ENCODE measurements around the gene FBXW8.

The FBXW8 gene

DNA sequence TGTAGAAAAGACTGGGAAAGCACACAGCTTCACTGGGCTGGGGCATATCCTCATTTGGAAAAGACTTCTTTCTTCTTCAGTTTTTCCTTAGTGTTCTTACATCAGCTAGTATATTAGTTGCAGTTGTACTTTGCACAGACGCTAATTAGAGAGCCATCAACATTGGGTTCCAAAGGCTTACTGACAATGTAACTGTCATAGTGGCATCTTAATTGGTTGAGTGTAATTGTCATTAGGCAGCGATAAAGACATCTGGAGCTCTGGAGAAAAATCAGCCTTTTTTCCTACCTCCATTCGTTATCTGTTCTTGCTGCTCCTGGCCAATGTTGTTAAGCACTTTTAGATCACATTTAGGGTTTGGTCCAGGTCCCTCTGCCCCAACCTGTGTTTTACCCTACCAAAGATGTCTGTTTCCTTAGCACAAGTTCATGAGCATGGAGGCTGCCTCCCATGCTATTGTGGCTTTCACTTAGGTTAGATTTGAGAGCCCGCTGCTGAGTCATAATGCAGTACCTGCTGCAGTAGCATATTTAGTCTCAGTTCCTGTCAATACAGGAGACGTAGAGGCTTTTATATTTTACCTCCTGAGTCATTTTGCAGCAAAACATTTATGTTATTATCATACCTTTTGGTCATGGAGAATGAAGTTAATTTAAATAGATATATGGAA is 49.2 kb downstream of the FBXW8 start:
- no peak overlapping the region for H3K9ac ChIP-seq (ENCODE audit: low read depth, low read length)
- no peaks in the 10 kb centered on the region for H3K27me3 ChIP-seq (ENCODE audit: insufficient read depth, low read length)
- H3K27ac ChIP-seq (ENCODE audit: low read depth, low read length) = no peak overlapping the region
- peaks cover 3% of the 10 kb centered on the region; the same call in 1 of the 2 replicates for H3K4me1 ChIP-seq (ENCODE audit: insufficient read depth, low read length)
- H3K36me3 ChIP-seq (ENCODE audit: insufficient read depth, low read length) = peaks cover 11% of the 10 kb centered on the region
- no peaks in the 10 kb centered on the region for H3K9me3 ChIP-seq (ENCODE audit: insufficient read depth, low read depth, low read length)
- WGBS = 96% methylated on average over 5 of the region's 5 CpGs
- H3K4me3 ChIP-seq (ENCODE audit: low read length) = no peak overlapping the region

GRCh38 chr12:116962197-116962596 is 51.4 kb downstream of the FBXW8 start:
- H3K9ac ChIP-seq (ENCODE audit: low read depth, low read length) = no peak overlapping the region
- WGBS = 78% methylated on average over 3 of the region's 4 CpGs

DNA sequence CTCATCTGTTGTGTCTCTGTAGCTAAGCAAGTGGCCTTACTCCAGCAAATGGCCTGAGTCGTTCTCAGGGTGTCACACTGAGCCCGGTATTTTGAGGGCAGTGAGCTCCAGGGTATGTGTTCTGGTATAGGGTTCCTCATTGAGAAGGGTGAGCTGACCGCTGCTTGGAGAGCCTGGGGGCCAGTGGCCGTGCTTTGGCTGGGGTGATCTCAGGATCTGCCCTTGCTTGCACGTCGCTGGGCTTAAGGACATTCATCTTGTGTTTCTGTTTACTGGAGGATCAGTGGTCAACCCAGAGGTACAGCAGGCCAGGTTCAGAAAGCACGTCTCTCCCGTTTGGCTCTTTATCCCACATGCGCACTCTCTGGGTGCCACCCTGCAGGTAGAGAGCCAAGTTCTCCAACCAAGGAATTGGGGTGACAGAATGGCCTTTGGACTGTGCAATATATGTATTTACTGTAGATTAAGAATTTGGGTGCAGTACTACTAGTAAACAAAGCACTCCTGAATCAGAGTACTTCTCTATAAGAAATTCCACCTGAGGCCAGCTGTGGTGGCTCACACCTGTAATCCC is 52.1 kb downstream of the FBXW8 start:
- peaks cover 20% of the 10 kb centered on the region for H3K36me3 ChIP-seq (ENCODE audit: insufficient read depth, low read length)
- WGBS = 92% methylated on average over 9 of the region's 9 CpGs
- no peak overlapping the region for H3K4me3 ChIP-seq (ENCODE audit: low read length)
- peaks cover 3% of the 10 kb centered on the region; the same call in 1 of the 2 replicates for H3K4me1 ChIP-seq (ENCODE audit: insufficient read depth, low read length)
- no peaks in the 10 kb centered on the region for H3K9me3 ChIP-seq (ENCODE audit: insufficient read depth, low read depth, low read length)
- no peak overlapping the region for H3K9ac ChIP-seq (ENCODE audit: low read depth, low read length)
- no peaks in the 10 kb centered on the region for H3K27me3 ChIP-seq (ENCODE audit: insufficient read depth, low read length)
- H3K27ac ChIP-seq (ENCODE audit: low read depth, low read length) = no peak overlapping the region

More at GRCh38 chr12:116962197-116962596, 51.4 kb downstream of the FBXW8 start:
- Histone ChIP-seq H3K9me3 (ENCODE audit: insufficient read depth, low read depth, low read length) (no peaks in the 10 kb centered on the region), H3K4me3 (ENCODE audit: low read length) (no peak overlapping the region), H3K27ac (ENCODE audit: low read depth, low read length) (no peak overlapping the region), H3K4me1 (ENCODE audit: insufficient read depth, low read length) (peaks cover 3% of the 10 kb centered on the region; the same call in 1 of the 2 replicates), H3K27me3 (ENCODE audit: insufficient read depth, low read length) (no peaks in the 10 kb centered on the region), H3K36me3 (ENCODE audit: insufficient read depth, low read length) (peaks cover 20% of the 10 kb centered on the region)

- no peak overlapping the region for H3K4me3 ChIP-seq (ENCODE audit: low read length)
- peaks cover 3% of the 10 kb centered on the region; the same call in 1 of the 2 replicates for H3K4me1 ChIP-seq (ENCODE audit: insufficient read depth, low read length)
- H3K27ac ChIP-seq (ENCODE audit: low read depth, low read length) = no peak overlapping the region
- no peaks in the 10 kb centered on the region for H3K9me3 ChIP-seq (ENCODE audit: insufficient read depth, low read depth, low read length)
- peaks cover 20% of the 10 kb centered on the region for H3K36me3 ChIP-seq (ENCODE audit: insufficient read depth, low read length)
- no peak overlapping the region for H3K9ac ChIP-seq (ENCODE audit: low read depth, low read length)
- H3K27me3 ChIP-seq (ENCODE audit: insufficient read depth, low read length) = no peaks in the 10 kb centered on the region
- WGBS = 92% methylated on average over 14 of the region's 14 CpGs
Measured at GRCh38 chr12:116964054-116965050, 53.6 kb downstream of the FBXW8 start.

GRCh38 chr12:116968986-116969385 is 58.2 kb downstream of the FBXW8 start:
- Histone ChIP-seq H3K4me1 (ENCODE audit: insufficient read depth, low read length) (peaks cover 5% of the 10 kb centered on the region; the same call in 1 of the 2 replicates), H3K9me3 (ENCODE audit: insufficient read depth, low read depth, low read length) (no peaks in the 10 kb centered on the region), H3K27ac (ENCODE audit: low read depth, low read length) (no peak overlapping the region), H3K9ac (ENCODE audit: low read depth, low read length) (no peak overlapping the region), H3K27me3 (ENCODE audit: insufficient read depth, low read length) (no peaks in the 10 kb centered on the region), H3K4me3 (ENCODE audit: low read length) (no peak overlapping the region), H3K36me3 (ENCODE audit: insufficient read depth, low read length) (peaks cover 28% of the 10 kb centered on the region)
- 86% methylated on average over 5 of the region's 5 CpGs for WGBS

GRCh38 chr12:116969615-116970585 is 59.1 kb downstream of the FBXW8 start:
- Histone ChIP-seq H3K27ac (ENCODE audit: low read depth, low read length) (no peak overlapping the region), H3K9me3 (ENCODE audit: insufficient read depth, low read depth, low read length) (no peaks in the 10 kb centered on the region), H3K4me3 (ENCODE audit: low read length) (no peak overlapping the region), H3K9ac (ENCODE audit: low read depth, low read length) (no peak overlapping the region), H3K36me3 (ENCODE audit: insufficient read depth, low read length) (peaks cover 19% of the 10 kb centered on the region), H3K4me1 (ENCODE audit: insufficient read depth, low read length) (peaks cover 5% of the 10 kb centered on the region; the same call in 1 of the 2 replicates), H3K27me3 (ENCODE audit: insufficient read depth, low read length) (no peaks in the 10 kb centered on the region)
- WGBS = 89% methylated on average over 30 of the region's 30 CpGs

- no peak overlapping the region for H3K4me3 ChIP-seq (ENCODE audit: low read length)
- H3K27ac ChIP-seq (ENCODE audit: low read depth, low read length) = no peak overlapping the region
- H3K9ac ChIP-seq (ENCODE audit: low read depth, low read length) = no peak overlapping the region
- H3K36me3 ChIP-seq (ENCODE audit: insufficient read depth, low read length) = peaks cover 10% of the 10 kb centered on the region; the same call in 1 of the 2 replicates
- H3K4me1 ChIP-seq (ENCODE audit: insufficient read depth, low read length) = peaks cover 5% of the 10 kb centered on the region; the same call in 1 of the 2 replicates
- H3K27me3 ChIP-seq (ENCODE audit: insufficient read depth, low read length) = no peaks in the 10 kb centered on the region
- WGBS = 93% methylated on average over 4 of the region's 4 CpGs
- no peaks in the 10 kb centered on the region for H3K9me3 ChIP-seq (ENCODE audit: insufficient read depth, low read depth, low read length)
Measured at GRCh38 chr12:116971222-116971621, 60.5 kb downstream of the FBXW8 start.

- WGBS = 95% methylated on average over 3 of the region's 3 CpGs
- H3K4me1 ChIP-seq (ENCODE audit: insufficient read depth, low read length) = peaks cover 17% of the 10 kb centered on the region
- no peak overlapping the region for H3K27ac ChIP-seq (ENCODE audit: low read depth, low read length)
Measured at GRCh38 chr12:116975779-116976393, 65.1 kb downstream of the FBXW8 start.

GRCh38 chr12:116977465-116978380 is 67.0 kb downstream of the FBXW8 start:
- Histone ChIP-seq H3K4me1 (ENCODE audit: insufficient read depth, low read length) (peaks cover 17% of the 10 kb centered on the region), H3K4me3 (ENCODE audit: low read length) (no peak overlapping the region), H3K36me3 (ENCODE audit: insufficient read depth, low read length) (peaks cover 8% of the 10 kb centered on the region; the same call in 1 of the 2 replicates), H3K27ac (ENCODE audit: low read depth, low read length) (no peak overlapping the region), H3K27me3 (ENCODE audit: insufficient read depth, low read length) (no peaks in the 10 kb centered on the region), H3K9me3 (ENCODE audit: insufficient read depth, low read depth, low read length) (no peaks in the 10 kb centered on the region), H3K9ac (ENCODE audit: low read depth, low read length) (no peak overlapping the region)
- WGBS = 71% methylated on average over 13 of the region's 13 CpGs

More at GRCh38 chr12:116975779-116976393, 65.1 kb downstream of the FBXW8 start:
- Histone ChIP-seq H3K9me3 (ENCODE audit: insufficient read depth, low read depth, low read length) (no peaks in the 10 kb centered on the region), H3K27me3 (ENCODE audit: insufficient read depth, low read length) (no peaks in the 10 kb centered on the region), H3K4me3 (ENCODE audit: low read length) (no peak overlapping the region), H3K36me3 (ENCODE audit: insufficient read depth, low read length) (peaks cover 9% of the 10 kb centered on the region; the same call in 1 of the 2 replicates), H3K9ac (ENCODE audit: low read depth, low read length) (no peak overlapping the region)
